ENCODE results near the gene MTIF2. TPM values are rescaled to one million over a fixed set of nuclear protein-coding genes. Genes with fewer than 3 reads are reported as not detected.
"Not testable (repeated sequence)": the region's sequence is repeated elsewhere in the genome, so short reads cannot be mapped to it uniquely, and the experiment has no call there.

The MTIF2 gene
- total RNA-seq, 2 experiments from 2014 or later = 13.0 to 15.6 TPM

DNA sequence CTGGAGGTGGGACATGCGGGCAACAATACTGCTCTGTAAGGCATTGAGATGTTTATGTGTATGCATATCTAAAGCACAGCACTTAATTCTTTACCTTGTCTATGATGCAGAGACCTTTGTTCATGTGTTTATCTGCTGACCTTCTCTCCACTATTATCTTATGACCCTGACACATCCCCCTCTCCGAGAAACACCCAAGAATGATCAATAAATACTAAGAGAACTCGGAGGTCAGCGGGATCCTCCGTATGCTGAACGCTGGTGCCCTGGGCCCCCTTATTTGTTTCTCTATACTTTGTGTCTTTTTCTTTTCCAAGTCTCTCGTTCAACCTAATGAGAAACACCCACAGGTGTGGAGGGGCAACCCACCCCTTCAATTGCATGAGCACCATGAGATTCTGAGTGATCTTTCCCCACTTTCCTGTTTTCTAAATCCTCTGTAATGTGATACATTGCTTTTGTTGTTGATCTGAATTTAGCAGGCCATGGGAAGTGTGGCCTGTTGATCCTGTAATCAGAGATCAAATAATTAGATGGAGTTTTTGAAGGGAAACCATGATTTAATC lies 10.9 kb upstream of the MTIF2 start:
- H3K4me1 ChIP-seq (ENCODE audit: insufficient read depth, low read length) = peaks cover 11% of the 10 kb centered on the region
- Mint-ChIP-seq H3K4me3 (peak overlapping the region; percentile 31), H3K4me1 (ENCODE audit: low read depth) (peaks cover 20% of the 10 kb centered on the region), H3K27ac (peak overlapping the region; percentile 6)
- intact Hi-C loops (cut with DNase I, micrococcal nuclease) = loop anchor here (2.0 to 5.0 kb wide), 4 partner anchors 47 to 237 kb away; partner anchors contain the start of genes CFAP36 (in 1 of the 2), CLHC1 (in 1 of the 2) and RPS27A (in 1 of the 2)
- H3K27ac ChIP-seq (ENCODE audit: low read depth in 1 of 2, low read length in 2 of 2); H3K9me3 Mint-ChIP-seq; H3K36me3 Mint-ChIP-seq (ENCODE audit: low read depth); ATAC-seq (ENCODE audit: poor library complexity); H3K27me3 Mint-ChIP-seq; H3K9me3 ChIP-seq (ENCODE audit: control insufficient read depth in 1 of 2, insufficient read depth in 1 of 2, low read length in 2 of 2); CTCF ChIA-PET; H3K36me3 ChIP-seq (ENCODE audit: insufficient read depth, low read length); DNase-seq; H3K27me3 ChIP-seq (ENCODE audit: control insufficient read depth in 1 of 2, insufficient read depth in 2 of 2, low read length in 2 of 2); POLR2A ChIA-PET; H3K4me3 ChIP-seq (ENCODE audit: low read length): not testable (repeated sequence)

DNA sequence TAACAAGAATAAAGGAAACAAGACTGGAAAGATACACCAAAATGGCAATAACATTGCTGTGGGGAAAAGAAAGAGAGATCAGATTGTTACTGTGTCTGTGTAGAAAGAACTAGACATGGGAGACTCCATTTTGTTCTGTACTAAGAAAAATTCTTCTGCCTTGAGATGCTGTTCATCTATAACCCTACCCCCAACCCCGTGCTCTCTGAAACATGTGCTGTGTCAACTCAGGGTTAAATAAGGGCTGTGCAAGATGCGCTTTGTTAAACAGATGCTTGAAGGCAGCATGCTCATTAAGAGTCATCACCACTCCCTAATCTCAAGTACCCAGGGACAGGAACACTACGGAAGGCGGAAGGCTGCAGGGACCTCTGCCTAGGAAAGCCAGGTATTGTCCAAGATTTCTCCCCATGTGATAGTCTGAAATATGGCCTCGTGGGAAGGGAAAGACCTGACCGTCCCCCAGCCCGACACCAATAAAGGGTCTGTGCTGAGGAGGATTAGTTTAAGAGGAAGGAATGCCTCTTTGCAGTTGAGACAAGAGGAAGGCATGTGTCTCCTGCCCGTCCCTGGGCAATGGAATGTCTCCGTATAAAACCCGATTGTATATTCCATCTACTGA lies 10.3 kb upstream of the MTIF2 start:
- CTCF ChIA-PET; H3K9me3 ChIP-seq (ENCODE audit: control insufficient read depth in 1 of 2, insufficient read depth in 1 of 2, low read length in 2 of 2); POLR2A ChIA-PET; H3K4me3 ChIP-seq (ENCODE audit: low read length); H3K27ac Mint-ChIP-seq; H3K36me3 ChIP-seq (ENCODE audit: insufficient read depth, low read length); H3K36me3 Mint-ChIP-seq (ENCODE audit: low read depth); DNase-seq; ATAC-seq (ENCODE audit: poor library complexity); H3K27me3 ChIP-seq (ENCODE audit: control insufficient read depth in 1 of 2, insufficient read depth in 2 of 2, low read length in 2 of 2); H3K27ac ChIP-seq (ENCODE audit: low read depth in 1 of 2, low read length in 2 of 2); intact Hi-C loops (cut with DNase I, micrococcal nuclease); H3K9me3 Mint-ChIP-seq; H3K27me3 Mint-ChIP-seq: not testable (repeated sequence)
- peak overlapping the region; percentile 38 for H3K4me3 Mint-ChIP-seq
- peaks cover 11% of the 10 kb centered on the region for H3K4me1 ChIP-seq (ENCODE audit: insufficient read depth, low read length)
- H3K4me1 Mint-ChIP-seq (ENCODE audit: low read depth) = peaks cover 18% of the 10 kb centered on the region

DNA sequence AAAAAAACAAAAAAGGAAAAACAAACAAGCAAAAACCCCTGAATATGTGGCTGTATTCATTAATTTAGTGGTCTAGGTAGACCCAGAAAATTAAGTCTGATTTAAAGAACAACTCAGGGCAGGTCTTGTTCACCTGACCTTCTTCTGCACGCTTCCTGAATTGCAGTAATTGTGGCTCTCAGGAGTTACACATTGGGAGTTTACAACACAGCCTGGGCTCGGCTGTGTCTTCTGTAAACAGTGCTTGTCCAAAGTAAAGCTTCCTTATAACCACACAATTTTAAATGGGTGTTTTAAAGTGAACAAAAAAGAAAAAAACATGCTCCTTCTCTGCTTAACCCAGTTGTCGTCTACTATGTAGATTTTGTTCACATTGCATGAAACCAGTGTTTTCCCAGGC lies 8.3 kb upstream of the MTIF2 start:
- POLR2A ChIA-PET = no interaction called here
- H3K27me3 Mint-ChIP-seq = no peaks in the 10 kb centered on the region

DNA sequence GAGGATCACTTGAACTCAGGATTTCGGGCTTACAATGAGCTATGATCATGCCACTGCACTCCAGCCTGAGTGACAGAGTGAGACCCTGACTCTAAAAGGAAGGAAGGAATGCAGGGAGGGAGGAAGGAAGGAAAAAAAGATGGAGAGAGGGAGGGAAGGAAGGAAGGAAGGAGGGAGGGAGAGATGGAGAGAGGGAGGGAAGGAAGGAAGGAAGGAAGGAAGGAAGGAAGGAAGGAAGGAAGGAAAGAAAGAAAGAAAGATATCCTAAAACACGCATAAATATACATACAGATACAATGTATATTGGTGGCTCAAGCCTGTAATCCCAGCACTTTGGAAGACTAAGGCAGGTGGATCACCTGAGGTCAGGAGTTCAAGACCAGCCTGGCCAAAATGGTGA lies 5.3 kb upstream of the MTIF2 start:
- H3K9me3 Mint-ChIP-seq; intact Hi-C loops (cut with DNase I, micrococcal nuclease); CTCF ChIA-PET: not testable (repeated sequence)

More for the DNA sequence above, 8.3 kb upstream of the MTIF2 start:
- DNase-seq (no peak), ATAC-seq (ENCODE audit: poor library complexity) (no peak)
- H3K27ac ChIP-seq (ENCODE audit: low read depth in 1 of 2, low read length in 2 of 2) = no peak overlapping the region
- intact Hi-C loops (cut with DNase I, micrococcal nuclease) = no loop called here
- no peaks in the 10 kb centered on the region for H3K36me3 ChIP-seq (ENCODE audit: insufficient read depth, low read length)
- H3K4me3 ChIP-seq (ENCODE audit: low read length) = no peak overlapping the region
- H3K4me1 ChIP-seq (ENCODE audit: insufficient read depth, low read length) = peaks cover 6% of the 10 kb centered on the region
- H3K9me3 ChIP-seq (ENCODE audit: control insufficient read depth in 1 of 2, insufficient read depth in 1 of 2, low read length in 2 of 2) = no peaks in the 10 kb centered on the region
- TF ChIP-seq, protein P1, sequence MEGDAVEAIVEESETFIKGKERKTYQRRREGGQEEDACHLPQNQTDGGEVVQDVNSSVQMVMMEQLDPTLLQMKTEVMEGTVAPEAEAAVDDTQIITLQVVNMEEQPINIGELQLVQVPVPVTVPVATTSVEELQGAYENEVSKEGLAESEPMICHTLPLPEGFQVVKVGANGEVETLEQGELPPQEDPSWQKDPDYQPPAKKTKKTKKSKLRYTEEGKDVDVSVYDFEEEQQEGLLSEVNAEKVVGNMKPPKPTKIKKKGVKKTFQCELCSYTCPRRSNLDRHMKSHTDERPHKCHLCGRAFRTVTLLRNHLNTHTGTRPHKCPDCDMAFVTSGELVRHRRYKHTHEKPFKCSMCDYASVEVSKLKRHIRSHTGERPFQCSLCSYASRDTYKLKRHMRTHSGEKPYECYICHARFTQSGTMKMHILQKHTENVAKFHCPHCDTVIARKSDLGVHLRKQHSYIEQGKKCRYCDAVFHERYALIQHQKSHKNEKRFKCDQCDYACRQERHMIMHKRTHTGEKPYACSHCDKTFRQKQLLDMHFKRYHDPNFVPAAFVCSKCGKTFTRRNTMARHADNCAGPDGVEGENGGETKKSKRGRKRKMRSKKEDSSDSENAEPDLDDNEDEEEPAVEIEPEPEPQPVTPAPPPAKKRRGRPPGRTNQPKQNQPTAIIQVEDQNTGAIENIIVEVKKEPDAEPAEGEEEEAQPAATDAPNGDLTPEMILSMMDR (IDR thresholded peaks at IDR 0.05) = no peak
- H3K27ac Mint-ChIP-seq = no peak overlapping the region
- no peaks in the 10 kb centered on the region for H3K27me3 ChIP-seq (ENCODE audit: control insufficient read depth in 1 of 2, insufficient read depth in 2 of 2, low read length in 2 of 2)
- CTCF ChIA-PET = no interaction called here
- no peak overlapping the region for H3K4me3 Mint-ChIP-seq
- no peaks in the 10 kb centered on the region for H3K4me1 Mint-ChIP-seq (ENCODE audit: low read depth)
- H3K36me3 Mint-ChIP-seq (ENCODE audit: low read depth) = no peaks in the 10 kb centered on the region
- H3K9me3 Mint-ChIP-seq = no peaks in the 10 kb centered on the region

More for the DNA sequence above, 5.3 kb upstream of the MTIF2 start:
- not testable (repeated sequence) for H3K27me3 Mint-ChIP-seq; H3K9me3 ChIP-seq (ENCODE audit: control insufficient read depth in 1 of 2, insufficient read depth in 1 of 2, low read length in 2 of 2); H3K27ac Mint-ChIP-seq; H3K4me3 ChIP-seq (ENCODE audit: low read length); H3K4me1 Mint-ChIP-seq (ENCODE audit: low read depth); H3K36me3 Mint-ChIP-seq (ENCODE audit: low read depth); H3K36me3 ChIP-seq (ENCODE audit: insufficient read depth, low read length); ATAC-seq (ENCODE audit: poor library complexity); H3K27me3 ChIP-seq (ENCODE audit: control insufficient read depth in 1 of 2, insufficient read depth in 2 of 2, low read length in 2 of 2); H3K27ac ChIP-seq (ENCODE audit: low read depth in 1 of 2, low read length in 2 of 2); DNase-seq; H3K4me3 Mint-ChIP-seq
- H3K4me1 ChIP-seq (ENCODE audit: insufficient read depth, low read length) = peaks cover 10% of the 10 kb centered on the region
- POLR2A ChIA-PET = interaction anchor here (0.6 kb wide), 1 partner anchor 601 kb away, joined by 3 read pairs; no protein-coding TSS in a partner anchor

Measured in CD4-positive, alpha-beta T cell (primary cell).